ENCODE results near the gene VOPP1.
A peak's percentile ranks its signal among the peaks of the same experiment; 100 is the strongest.
"Not testable (repeated sequence)": the region's sequence is repeated elsewhere in the genome, so short reads cannot be mapped to it uniquely, and the experiment has no call there.

VOPP1 gene

DNA sequence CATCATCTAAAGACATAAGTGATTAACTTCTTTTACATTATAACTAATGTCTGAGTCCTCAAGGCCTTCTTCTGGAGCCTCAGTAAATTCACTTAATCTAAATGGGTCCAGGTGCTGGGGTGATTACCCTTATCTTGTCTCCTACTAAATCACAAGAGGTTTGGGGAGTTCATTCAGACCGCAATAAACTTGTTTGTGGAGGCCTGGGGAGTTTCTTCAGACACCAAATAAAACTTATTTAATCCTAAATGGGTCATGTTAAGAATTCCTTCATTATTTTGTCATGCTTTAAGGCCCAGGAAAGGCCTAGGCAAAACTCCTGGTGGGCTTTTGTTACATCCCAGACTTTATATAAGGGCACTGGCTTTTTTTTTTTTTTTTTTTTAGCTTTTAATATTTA is 62.1 kb downstream of the VOPP1 start:
- DNase-seq (ENCODE audit: low read depth): not testable (repeated sequence)

DNA sequence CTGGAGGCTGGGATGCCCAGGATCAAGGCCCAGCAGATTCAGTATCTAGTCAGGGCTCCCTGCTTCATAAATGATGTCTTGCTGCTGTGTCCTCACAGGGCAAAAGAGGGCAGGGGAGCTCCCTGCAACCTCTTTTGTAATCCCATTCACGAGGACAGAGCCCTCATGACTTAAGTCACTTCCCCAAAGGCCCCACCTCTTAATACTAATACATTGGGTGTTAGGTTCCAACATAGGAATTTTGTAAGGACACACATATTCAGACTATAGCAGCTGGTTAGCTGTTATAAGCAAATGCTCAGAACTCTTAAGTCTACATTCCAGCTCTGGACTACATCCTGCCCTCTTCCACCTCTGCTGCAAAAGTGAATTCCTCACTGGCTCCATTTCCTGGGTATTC is 63.0 kb downstream of the VOPP1 start:
- peak; percentile 57 for DNase-seq (ENCODE audit: low read depth)

DNA sequence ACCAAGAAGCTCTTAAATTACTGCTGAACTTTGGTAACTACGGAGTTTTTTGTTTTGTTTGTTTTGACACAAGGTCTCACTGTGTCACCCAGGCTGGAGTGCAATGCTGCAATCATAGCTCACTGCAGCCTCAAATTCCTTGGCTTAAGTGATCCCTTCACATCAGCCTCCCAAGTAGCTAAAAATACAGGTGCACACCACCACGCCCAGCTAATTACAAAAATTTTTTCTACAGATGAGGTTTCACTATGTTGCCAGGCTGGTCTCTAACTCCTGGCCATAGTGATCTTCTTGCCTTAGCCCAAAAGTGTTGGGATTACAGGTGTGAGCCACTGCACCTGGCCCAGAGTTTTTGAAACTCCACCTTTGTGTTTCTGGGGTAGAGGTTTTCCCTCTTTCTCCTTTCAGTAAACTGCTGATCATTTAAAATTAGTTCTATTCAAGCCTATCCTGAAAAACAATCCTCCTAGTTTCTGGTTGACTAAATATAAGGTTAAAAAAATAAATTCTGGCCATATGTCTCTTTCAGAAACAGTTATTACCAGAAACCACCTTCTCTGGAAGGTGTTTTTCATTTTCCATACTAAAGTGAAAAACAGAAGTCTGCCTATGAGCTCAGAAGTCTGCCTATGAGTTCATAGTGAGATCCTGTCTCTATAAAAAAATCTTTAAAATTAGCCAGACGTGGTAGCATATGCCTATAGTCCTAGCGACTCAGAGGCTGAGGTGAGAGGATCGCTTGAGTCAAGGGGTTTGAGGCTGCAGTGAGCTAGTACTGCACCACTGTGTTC is 63.9 kb downstream of the VOPP1 start:
- DNase-seq (ENCODE audit: low read depth): no peak

DNA sequence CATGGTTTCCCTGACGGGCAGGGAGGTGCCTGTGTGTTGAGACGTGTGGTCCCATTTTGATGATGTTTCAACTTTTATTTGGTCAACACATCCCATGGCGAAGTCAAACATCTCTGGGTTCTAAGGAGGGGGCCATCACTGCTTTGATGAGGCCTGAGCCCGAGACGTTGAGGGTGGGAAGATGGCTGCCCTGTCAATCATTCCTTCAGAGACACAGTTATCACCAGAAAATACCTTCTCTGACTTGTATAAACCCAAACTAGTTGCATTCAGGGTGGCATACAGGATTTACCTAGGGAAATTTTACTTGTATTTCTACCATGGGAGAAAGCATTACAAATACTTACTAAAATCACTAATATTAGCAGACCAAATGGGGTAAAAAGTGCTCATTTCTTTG is 64.6 kb downstream of the VOPP1 start:
- DNase-seq (ENCODE audit: low read depth): no peak

DNA sequence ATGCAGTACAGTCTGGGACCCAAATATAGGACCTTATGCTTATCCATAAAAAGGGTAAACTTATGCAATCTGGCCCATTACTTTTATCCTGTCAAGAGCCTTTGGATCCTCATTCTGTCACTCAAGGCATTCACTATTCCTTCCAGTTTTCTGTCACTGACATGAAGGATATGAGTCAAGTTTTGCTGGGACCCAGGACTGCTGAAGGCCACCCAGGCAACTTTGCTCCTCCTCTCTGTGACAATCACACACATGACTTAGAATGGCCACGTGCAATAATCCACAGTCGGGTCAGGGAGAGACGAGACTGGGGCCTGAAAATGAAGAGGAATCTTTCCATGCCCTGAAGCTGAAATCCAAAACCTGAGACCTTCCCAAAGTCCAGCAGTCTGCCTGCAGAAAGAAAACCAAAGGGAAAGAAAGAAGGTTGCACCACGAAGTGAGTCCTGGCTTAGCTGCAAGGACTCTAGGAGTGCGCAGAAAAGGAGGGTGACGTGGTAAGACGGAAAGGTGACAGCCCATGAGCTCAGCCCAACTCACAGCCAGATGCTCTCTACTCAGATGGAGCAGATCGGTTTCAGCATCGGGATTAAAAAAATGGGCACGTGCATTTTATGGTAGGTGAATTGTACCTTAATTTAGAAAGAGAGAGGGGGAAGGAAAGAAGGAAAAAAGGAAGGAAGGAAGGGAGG is 67.2 kb downstream of the VOPP1 start:
- DNase-seq (ENCODE audit: low read depth): no peak

DNA sequence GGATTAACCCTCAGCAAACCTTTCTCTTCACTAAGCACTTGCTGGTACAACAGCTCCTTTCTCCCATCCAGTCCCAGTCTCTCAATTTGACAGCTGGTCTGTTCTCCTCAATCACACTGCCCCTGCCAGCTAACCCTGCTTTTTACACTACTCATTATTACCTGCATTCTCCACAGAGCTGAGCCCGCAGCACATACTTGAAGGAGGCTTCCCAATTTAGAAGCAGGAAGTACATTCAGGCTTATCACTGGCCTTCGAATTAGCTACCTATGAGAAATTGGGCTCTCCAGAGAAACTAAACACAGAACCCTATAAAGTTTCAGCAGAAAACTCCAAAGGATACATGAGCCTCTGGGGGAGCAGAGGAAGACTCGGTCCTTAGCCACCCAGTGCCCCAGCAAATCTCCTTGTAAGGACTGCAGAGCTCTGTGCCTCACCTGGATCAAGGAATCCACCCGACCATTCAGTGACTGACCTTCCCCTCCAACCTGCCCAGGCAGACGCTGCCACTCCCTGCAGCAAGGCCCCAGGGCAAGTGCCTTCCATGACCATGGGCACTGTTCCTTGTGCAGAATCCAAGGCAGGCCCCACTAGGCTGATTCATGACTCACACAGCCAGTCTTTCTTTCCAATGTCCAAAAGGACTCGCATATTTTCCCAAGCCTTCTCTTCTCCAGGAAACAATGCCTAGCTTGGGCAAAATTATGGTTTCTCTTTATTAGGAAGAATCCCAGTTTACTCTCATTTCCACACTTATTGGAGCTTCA is 68.0 kb downstream of the VOPP1 start:
- no peak for DNase-seq (ENCODE audit: low read depth)

DNA sequence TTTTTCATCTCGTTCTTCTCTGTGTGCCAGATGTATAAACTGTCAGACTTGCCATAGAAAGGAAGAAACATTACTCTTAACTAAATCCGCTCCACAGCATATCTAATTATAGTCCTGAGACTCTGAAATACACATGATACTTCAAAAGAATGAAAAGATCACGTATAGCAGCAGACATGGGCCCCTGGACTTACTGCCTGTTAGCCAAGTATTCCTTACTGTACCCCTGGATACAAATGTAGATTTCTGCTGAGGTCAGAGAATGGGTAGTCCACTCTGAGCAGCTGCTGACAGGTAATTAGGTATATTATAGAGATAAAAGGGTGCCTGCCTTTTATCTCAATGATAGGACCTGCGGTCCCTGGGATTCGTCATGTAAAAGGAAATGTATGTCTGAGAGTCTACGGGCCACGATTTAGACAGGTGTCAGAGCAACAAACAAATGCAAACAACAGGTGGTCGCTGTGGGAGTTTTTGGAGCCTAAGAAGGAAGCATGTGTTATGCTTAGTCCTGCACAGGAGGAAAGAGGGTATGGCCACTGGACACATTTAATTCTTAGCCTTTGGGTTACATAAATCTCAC is 69.4 kb downstream of the VOPP1 start:
- DNase-seq (ENCODE audit: low read depth): no peak

DNA sequence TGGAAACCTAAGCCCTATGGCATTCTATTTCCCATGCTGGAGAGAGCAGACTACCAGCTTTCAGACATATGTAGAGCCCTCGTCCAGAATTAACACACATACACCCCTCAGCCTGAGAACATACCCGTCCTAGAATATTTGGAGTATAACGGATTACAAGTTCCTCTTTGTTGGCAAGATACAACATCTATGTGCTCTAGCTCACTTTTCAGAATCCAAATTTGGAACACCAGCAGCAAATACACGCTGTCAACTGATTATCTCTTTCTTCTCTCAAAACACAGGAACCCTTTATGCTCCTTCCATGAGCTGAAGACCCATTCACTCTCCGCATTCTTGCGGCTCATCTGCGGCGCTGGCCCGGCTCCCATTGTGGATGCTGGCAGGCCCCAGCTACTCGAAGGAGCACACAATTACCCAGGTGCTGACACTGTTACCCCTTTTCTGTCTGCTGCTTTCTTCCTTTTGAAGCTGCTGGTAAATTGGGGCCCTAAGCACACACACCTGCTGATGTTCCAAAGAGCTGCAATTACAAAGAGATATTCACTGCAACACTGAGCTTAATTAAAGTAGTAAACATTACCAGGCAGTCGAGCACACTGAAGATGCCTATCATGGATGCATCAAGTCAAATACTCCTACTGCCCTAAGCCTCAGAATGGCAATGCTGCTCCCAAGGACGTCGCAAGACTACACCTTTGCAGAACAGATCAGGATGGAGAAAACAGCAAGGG is 70.0 kb downstream of the VOPP1 start:
- no peak for DNase-seq (ENCODE audit: low read depth)

DNA sequence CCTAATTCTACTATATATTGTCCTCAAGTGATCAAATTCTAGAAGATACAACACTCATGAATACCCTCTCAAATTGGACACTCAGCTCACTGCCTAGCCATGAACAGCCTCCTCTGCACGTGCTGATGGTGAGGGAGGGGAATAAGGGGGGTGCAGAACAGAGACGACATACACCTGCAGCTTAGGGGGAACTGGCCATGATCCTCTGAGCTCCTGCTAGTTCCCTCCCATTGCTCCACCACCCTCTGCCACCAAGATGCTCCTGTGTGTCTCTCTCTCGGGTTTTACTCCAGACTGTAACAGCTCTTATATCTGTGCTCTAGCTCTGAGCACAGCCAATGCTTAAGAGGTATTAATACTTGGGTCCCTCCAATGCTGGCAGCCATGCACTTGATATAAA is 70.7 kb downstream of the VOPP1 start:
- no peak for DNase-seq (ENCODE audit: low read depth)

DNA sequence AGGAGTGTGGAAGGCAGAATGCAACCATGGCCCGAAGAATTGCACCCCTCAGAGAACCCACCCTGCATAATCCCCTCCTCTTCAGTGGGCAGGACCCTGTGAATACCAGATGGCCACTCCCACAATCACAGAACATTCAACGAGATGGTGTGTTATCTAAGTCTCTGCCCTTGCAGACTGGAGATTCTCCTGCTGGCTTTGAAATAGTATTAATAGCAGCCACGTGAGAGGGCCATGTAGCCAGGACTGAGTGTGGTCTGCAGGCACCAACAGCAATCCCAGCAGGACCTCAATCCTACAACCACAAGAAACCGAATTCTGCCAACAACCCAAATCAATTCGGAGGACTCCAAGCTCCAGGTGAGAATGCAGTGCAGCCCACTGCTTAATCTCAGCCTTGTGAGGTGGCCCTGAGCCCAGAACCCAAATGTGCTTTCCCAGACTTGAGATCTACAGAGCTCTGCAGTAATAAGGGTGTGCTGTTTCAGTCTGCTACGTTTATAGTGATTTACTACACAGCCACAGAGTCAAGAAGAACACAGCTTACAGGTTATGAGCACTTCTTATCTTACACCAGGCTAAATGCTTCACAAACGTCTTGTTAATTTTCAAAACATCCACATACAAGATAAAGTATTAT is 72.1 kb downstream of the VOPP1 start:
- DNase-seq (ENCODE audit: low read depth): no peak

DNA sequence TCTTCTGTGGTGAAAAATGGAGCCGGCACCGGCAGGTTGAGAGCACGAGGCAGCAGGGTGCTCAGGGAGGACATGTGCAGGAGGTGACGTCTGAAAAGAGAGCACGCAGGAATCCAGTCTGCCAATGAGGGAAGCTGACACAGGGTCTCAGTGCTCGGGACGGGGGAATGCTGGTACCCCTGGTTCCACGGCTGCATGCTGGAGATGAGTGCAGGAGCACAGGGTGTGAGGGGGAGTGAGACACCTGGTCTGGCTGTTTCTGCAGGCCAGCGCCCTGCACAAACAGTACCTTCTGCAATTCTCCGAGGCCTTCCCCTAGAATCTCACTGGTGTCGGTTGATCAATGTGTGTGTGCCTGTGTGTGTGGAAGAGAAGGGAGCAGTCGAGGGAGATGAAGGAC is 72.7 kb downstream of the VOPP1 start:
- no peak for DNase-seq (ENCODE audit: low read depth)

DNA sequence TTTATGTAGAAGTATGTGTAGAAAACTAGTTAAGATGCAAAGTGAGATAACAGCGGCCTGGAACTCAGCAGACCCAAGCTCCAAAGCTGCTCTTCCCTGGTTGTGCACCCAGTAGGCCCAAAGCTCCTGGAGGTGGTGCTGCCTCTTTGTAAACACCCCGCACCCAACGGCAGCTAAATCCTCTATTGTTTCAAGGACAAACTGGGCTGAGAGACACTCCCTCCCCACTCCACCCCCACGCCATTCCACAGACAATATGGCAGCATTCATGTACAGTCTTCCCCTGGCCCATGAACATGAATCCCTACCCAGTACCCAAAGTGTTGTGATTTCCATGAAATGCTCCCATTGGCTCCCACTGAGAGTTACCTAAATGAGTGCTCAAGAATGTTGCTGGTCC is 73.5 kb downstream of the VOPP1 start:
- DNase-seq (ENCODE audit: low read depth): no peak

DNA sequence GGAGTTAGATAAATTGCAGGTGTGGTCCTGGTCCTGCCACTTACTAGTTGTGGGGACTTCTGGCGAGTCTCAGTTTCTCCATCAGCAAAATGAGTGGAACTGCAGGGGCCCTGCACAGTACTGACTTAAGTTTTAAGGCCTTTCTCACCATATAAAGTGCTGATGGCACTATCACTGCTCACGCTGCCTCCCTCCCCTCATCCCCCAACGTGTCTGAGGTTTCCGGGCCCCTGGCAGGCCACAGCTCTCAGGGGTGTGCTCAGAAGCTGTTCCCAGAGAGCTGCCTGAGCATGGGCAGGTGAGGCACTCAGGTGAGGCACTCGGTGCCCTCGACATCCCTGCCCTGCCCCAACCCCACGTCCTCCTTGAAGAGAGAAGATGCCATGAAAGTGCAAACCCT is 74.2 kb downstream of the VOPP1 start:
- no peak for DNase-seq (ENCODE audit: low read depth)

DNA sequence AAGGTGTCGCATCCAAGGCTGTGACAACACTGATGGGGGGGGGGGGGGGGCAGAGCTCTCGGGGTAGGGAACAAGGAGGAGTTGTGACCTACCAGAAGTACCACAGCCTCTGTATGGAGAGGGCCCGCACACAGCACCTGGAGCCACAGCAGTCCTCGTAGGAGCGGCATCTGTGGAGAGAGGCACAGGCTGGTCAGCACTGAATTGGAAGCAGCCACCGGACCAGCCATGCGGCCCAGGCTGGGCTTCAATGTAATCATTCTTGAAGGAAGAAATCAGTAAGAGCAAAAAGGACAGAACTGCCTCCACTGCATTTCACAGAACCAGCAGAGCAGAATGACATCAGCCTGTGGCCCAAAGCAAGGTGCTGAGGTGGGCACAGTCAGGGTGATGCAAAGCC is 74.8 kb downstream of the VOPP1 start:
- DNase-seq (ENCODE audit: low read depth): no peak

DNA sequence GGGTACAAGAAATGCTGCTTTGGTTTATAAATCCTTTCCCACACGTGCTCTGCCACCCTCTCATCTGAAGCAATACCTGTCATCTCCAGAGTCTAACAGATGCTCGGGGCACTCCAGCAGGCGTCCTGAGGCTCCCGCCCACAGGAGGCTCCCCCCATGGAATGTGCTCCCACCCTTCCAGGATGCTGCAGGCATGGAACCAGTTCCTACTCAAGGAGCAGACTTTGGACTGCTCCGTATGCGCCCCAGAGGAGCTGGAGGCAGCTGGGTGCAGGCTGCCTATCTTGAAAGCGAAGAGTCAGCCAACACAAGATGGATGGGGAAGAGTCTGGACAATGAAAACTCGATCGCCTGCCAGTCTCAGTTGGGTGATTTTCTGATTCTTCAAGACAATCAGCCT is 75.4 kb downstream of the VOPP1 start:
- no peak for DNase-seq (ENCODE audit: low read depth)

DNA sequence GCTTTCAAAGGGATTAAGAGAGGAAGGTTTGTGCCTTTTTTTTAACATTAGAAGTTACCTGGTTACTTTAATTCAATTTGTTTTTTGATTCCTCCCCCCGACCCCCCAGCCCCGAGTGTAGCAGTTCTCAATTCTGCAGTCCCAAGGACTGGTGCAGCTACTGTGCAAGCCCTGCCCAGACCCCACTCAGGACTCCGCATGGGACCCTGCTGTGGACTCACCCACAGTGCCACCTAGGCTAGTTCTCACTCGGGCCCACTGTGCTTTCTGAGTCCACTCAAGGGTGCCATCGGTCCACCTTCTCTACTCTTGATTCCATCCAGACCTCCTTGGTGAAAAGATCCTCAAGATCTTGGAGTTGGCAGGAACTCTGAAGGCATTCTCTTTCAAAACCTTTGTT is 77.4 kb downstream of the VOPP1 start:
- DNase-seq (ENCODE audit: low read depth): no peak

DNA sequence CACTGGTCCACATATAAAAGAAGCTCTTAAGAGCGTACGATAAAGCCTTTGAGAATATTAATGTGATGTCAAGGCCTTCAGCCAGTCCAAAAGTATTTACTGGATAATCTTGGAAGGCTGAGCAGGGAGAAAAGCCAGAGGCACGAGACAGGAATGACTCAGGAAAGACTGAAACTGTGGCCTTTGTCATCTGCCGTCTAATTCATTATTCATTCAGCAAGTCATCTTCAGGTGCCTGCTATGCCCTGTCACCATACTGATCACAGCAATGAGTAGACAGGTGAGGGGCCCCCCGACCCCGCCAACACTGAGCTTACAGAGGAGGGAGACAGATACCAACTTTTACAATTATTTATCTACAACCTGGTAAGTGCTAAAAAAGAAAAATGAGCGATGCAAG is 78.9 kb downstream of the VOPP1 start:
- no peak for DNase-seq (ENCODE audit: low read depth)

DNA sequence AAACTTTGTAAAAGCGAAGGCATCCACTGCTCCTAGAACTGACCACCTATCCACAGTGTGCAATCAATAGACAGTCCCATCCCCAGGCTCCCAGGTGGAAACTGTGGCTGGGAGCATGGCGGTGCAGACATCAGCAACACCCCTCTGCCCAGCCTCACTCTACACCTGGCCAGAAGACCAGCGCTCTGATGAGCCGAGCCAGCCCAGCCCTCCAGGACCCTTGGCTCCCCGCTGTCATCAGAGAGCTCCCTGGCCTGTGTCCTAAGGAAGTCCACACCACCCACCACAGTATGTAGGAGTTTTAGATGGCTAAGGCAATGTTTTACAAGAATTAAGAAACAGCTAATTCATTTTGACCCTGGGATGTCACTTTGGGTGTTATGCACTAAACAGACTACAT is 81.0 kb downstream of the VOPP1 start:
- no peak for DNase-seq (ENCODE audit: low read depth)

DNA sequence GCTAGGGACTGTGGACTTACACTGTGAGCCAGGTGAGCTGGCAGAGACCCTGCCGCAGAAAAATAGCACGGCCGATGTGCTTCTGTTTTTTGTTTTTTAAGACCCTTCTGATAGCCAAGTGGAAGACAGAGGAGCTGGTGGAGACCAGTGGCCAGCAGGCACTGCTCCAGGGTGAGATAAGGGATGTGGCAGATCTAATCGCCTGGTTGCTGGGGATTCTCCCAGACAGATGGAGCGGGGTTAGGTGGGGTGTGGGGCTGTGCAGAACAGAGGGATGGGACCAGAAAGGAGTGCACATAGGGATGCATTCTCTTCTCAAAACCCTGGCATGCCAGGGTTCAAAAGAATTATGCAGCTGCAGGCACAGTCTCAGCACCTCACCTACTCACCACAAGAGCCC is 82.2 kb downstream of the VOPP1 start:
- no peak for DNase-seq (ENCODE audit: low read depth)

DNA sequence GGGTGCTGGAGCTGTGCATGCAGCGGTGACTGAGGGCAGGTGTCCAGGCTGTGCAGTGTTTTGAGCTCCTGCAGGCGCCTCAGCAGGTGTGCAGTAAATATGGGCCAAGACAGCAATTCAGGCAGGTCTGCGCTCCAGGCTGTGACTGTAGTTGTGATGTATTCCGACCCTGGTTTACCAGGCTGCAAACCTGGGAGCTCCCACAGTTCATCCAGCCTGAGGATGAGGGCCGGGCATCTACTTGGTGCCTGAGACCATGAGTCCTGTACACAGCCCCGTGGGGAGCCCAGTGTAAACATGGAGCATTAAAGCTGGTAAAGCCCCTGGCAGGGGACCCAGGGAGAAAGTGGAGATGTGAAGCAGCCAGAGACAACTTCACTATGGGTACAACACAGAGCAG is 82.8 kb downstream of the VOPP1 start:
- DNase-seq (ENCODE audit: low read depth): no peak

DNA sequence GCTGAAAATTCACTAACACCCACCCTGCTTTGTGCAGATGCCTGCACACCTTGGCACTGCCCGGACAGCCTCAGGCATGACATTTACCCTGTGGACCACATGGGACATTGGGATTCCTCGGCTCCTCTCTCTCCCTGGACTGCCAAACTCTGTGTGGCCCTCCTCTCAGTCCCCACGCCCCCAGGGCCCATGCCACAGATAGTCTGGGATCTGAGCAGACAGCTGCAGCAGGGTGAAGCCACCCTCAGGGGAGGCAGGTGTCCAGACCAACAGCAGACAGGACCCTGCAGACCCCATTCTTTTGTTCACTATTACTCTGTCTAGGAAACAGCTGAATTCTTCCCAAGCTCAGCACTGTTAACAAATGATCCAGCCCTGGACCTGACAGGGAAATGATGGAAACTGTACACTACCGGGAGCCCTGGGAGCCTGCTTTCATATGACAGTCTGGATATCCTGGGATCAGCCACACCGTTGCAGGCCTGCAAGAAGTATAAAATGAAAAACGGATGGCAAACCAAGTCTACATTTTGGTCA is 83.4 kb downstream of the VOPP1 start:
- no peak for DNase-seq (ENCODE audit: low read depth)
